Measurements from ENCODE around the gene SHC3.

Gene SHC3

GRCh38 chr9:89042984-89043383, 135.6 kb downstream of the SHC3 start:
- no peak overlapping the region for H3K4me3 ChIP-seq (ENCODE audit: control insufficient read depth, low read depth, low read length)
- no peak for TF ChIP-seq CTCF (IDR thresholded peaks at IDR 0.05; ENCODE audit: control insufficient read depth, insufficient read depth, low read depth, low read length, missing control alignments)
- DNase-seq (ENCODE audit: low read depth) = no peak

GRCh38 chr9:89039664-89040063, 139.0 kb downstream of the SHC3 start:
- no peak for DNase-seq (ENCODE audit: low read depth)
- no peak overlapping the region for H3K4me3 ChIP-seq (ENCODE audit: control insufficient read depth, low read depth, low read length)
- no peak for TF ChIP-seq CTCF (IDR thresholded peaks at IDR 0.05; ENCODE audit: control insufficient read depth, insufficient read depth, low read depth, low read length, missing control alignments)

- no peak for DNase-seq (ENCODE audit: low read depth)
- H3K4me3 ChIP-seq (ENCODE audit: control insufficient read depth, low read depth, low read length) = no peak overlapping the region
- no peak for TF ChIP-seq CTCF (IDR thresholded peaks at IDR 0.05; ENCODE audit: control insufficient read depth, insufficient read depth, low read depth, low read length, missing control alignments)
Measured at GRCh38 chr9:89039104-89039465, 139.5 kb downstream of the SHC3 start.

GRCh38 chr9:89038382-89039103, 140.1 kb downstream of the SHC3 start:
- H3K4me3 ChIP-seq (ENCODE audit: control insufficient read depth, low read depth, low read length) = no peak overlapping the region
- TF ChIP-seq CTCF (IDR thresholded peaks at IDR 0.05; ENCODE audit: control insufficient read depth, insufficient read depth, low read depth, low read length, missing control alignments) = no peak
- DNase-seq (ENCODE audit: low read depth) = peak; percentile 87

- TF ChIP-seq CTCF (IDR thresholded peaks at IDR 0.05; ENCODE audit: control insufficient read depth, insufficient read depth, low read depth, low read length, missing control alignments) = no peak
- no peak for DNase-seq (ENCODE audit: low read depth)
Measured at GRCh38 chr9:89037891-89038290, 140.7 kb downstream of the SHC3 start.

GRCh38 chr9:89037346-89037745, 141.3 kb downstream of the SHC3 start:
- H3K4me3 ChIP-seq (ENCODE audit: control insufficient read depth, low read depth, low read length) = no peak overlapping the region
- no peak for DNase-seq (ENCODE audit: low read depth)
- no peak for TF ChIP-seq CTCF (IDR thresholded peaks at IDR 0.05; ENCODE audit: control insufficient read depth, insufficient read depth, low read depth, low read length, missing control alignments)

More at GRCh38 chr9:89037891-89038290, 140.7 kb downstream of the SHC3 start:
- H3K4me3 ChIP-seq (ENCODE audit: control insufficient read depth, low read depth, low read length) = no peak overlapping the region

Measured in AG09309 (cell line).